ENCODE data around the gene H2BK1.

Gene H2BK1

GRCh38 chr7:151245360-151246101, 35.2 kb upstream of the H2BK1 start:
- DNase-seq (ENCODE audit: low spot score), result no peak

- DNase-seq (ENCODE audit: low spot score), result no peak
These were observed 34.6 kb upstream of the H2BK1 start for GRCh38 chr7:151244841-151245346.

GRCh38 chr7:151244196-151244840, 34.0 kb upstream of the H2BK1 start:
- no peak for DNase-seq (ENCODE audit: low spot score)

- DNase-seq (ENCODE audit: low spot score), result no peak
These were observed 33.3 kb upstream of the H2BK1 start for GRCh38 chr7:151243408-151244195.

GRCh38 chr7:151243045-151243349, 32.7 kb upstream of the H2BK1 start:
- DNase-seq (ENCODE audit: low spot score), result no peak

GRCh38 chr7:151242159-151243044, 32.1 kb upstream of the H2BK1 start:
- DNase-seq (ENCODE audit: low spot score), result no peak

GRCh38 chr7:151241755-151242096, 31.4 kb upstream of the H2BK1 start:
- no peak for DNase-seq (ENCODE audit: low spot score)

- DNase-seq (ENCODE audit: low spot score), result no peak
These were observed 30.9 kb upstream of the H2BK1 start for GRCh38 chr7:151240942-151241754.

- no peak for DNase-seq (ENCODE audit: low spot score)
These were observed 30.2 kb upstream of the H2BK1 start for GRCh38 chr7:151240536-151240935.

GRCh38 chr7:151239837-151240459, 29.7 kb upstream of the H2BK1 start:
- DNase-seq (ENCODE audit: low spot score), result no peak

GRCh38 chr7:151238924-151239836, 28.9 kb upstream of the H2BK1 start:
- DNase-seq (ENCODE audit: low spot score), result no peak

- no peak for DNase-seq (ENCODE audit: low spot score)
These were observed 28.0 kb upstream of the H2BK1 start for GRCh38 chr7:151238190-151238810.

- no peak for DNase-seq (ENCODE audit: low spot score)
These were observed 27.2 kb upstream of the H2BK1 start for GRCh38 chr7:151237244-151238189.

GRCh38 chr7:151236406-151236805, 26.1 kb upstream of the H2BK1 start:
- DNase-seq (ENCODE audit: low spot score), result no peak

GRCh38 chr7:151235091-151235787, 25.0 kb upstream of the H2BK1 start:
- no peak for DNase-seq (ENCODE audit: low spot score)

GRCh38 chr7:151233804-151234203, 23.5 kb upstream of the H2BK1 start:
- DNase-seq (ENCODE audit: low spot score), result no peak

All from left forelimb (tissue), 1 donor.